ENCODE data around the gene EFCAB14.
A peak's percentile ranks its signal among the peaks of the same experiment; 100 is the strongest.

The EFCAB14 gene, protein sequence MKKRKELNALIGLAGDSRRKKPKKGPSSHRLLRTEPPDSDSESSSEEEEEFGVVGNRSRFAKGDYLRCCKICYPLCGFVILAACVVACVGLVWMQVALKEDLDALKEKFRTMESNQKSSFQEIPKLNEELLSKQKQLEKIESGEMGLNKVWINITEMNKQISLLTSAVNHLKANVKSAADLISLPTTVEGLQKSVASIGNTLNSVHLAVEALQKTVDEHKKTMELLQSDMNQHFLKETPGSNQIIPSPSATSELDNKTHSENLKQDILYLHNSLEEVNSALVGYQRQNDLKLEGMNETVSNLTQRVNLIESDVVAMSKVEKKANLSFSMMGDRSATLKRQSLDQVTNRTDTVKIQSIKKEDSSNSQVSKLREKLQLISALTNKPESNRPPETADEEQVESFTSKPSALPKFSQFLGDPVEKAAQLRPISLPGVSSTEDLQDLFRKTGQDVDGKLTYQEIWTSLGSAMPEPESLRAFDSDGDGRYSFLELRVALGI

DNA sequence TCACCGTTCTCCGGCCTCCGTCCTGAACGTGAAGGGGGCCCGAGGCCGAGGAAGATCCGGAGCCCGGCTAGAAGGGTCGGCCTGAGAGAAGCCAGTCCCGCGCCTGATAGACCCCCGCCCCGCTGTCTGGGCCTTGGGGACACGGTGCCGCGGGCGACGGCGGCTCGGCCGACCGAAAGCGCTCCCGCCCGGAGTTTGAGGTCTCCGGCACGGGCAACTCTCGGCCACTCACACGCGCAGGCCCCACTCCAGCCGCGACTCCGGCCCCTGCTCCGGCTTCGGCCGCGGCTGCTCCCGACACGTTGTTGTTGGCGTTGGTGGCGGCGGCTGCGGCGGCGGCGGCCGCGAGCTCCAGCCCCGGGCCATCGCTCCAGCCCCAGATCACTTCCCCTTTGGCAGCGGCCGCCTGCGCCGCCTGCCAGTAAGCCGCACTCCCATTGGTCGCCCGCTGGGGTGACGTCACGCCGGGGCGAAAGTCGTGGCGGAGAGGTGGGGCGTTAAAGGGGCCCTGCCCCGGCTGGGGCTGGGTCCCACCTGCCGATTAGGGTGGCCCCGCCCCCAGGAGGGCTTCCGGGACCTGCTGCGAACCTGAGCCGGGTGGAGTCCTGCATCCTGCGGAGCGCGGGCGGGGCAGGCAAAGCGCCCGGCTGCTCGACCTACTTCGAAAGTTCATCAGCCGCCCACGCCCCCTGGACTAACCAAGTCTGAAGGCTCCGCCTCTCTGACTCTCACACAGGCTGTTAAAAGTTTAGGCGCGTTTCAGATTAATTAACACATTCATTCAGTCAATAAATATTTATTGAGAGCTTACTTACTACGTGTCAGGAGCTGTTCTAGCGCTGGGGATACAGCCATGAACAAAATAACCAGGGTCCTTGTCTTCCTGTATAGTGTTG is at the start of gene EFCAB14:
TSS of gene EFCAB14 (minus strand) at position 388 of the 896 bp plus-strand sequence. CDS start 1,027 bp downstream, outside the sequence.
- TF ChIP-seq ZFX (IDR thresholded peaks at IDR 0.05) = peak; percentile 80
- TF ChIP-seq, protein P1, sequence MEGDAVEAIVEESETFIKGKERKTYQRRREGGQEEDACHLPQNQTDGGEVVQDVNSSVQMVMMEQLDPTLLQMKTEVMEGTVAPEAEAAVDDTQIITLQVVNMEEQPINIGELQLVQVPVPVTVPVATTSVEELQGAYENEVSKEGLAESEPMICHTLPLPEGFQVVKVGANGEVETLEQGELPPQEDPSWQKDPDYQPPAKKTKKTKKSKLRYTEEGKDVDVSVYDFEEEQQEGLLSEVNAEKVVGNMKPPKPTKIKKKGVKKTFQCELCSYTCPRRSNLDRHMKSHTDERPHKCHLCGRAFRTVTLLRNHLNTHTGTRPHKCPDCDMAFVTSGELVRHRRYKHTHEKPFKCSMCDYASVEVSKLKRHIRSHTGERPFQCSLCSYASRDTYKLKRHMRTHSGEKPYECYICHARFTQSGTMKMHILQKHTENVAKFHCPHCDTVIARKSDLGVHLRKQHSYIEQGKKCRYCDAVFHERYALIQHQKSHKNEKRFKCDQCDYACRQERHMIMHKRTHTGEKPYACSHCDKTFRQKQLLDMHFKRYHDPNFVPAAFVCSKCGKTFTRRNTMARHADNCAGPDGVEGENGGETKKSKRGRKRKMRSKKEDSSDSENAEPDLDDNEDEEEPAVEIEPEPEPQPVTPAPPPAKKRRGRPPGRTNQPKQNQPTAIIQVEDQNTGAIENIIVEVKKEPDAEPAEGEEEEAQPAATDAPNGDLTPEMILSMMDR (conservative IDR thresholded peaks at IDR 0.05) = no peak
- H3K27ac ChIP-seq = peak within 1 kb of the TSS; percentile 82

DNA sequence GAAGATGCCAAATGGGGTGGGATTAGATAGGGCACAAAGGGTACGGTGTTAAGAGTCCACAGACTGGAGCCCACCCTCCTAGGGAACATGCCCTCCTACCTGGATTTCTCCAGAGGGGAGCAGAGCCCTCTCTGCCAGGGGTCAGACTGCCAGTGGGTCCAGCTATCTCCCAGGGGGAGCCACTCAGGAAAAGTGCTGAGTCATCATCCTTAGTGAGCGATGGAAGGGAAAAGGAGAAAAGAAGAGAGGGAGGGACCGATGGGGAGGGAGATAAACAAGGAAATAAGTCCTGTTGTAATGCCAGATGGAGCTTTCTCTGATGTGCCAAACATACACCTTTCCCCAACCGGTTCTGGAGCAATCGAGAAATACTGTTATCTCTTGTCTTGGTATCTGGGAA is 49.5 kb upstream of the EFCAB14 start:
- no peak overlapping the region for H3K27ac ChIP-seq
- TF ChIP-seq ZFX (IDR thresholded peaks at IDR 0.05) = no peak
- TF ChIP-seq, protein P1 (conservative IDR thresholded peaks at IDR 0.05) = no peak

DNA sequence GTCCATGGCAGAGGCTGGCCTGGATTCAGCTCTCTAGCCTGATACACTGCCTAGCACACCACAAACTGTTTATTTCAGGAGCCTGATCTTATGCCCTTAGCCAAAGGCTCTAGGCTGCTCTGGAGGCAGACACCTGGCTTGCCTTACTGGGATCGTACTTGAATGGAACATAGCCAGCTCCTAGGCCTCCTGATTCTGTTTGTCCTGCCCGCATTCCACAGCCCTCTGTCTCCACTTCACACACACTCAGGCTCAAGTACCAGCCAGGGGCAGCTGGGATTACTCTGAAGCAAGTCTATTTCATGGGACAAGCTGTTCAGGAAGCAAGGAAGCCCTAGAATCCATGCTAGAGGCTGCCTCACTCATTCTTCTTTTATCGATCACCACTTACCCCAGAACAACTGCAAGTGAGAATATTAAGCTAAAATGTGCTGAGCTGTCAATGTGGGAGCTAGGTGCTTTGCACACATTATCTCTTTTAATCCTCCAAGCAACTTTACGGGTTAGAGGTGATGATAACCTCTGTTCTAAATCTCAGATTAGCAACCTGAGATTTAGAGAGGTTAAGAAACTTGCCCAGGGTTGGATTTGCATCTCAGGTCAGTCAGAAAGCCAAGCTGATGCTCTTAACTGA is 48.9 kb upstream of the EFCAB14 start:
- H3K27ac ChIP-seq = no peak overlapping the region
- TF ChIP-seq, protein P1 (conservative IDR thresholded peaks at IDR 0.05) = no peak
- TF ChIP-seq ZFX (IDR thresholded peaks at IDR 0.05) = no peak

DNA sequence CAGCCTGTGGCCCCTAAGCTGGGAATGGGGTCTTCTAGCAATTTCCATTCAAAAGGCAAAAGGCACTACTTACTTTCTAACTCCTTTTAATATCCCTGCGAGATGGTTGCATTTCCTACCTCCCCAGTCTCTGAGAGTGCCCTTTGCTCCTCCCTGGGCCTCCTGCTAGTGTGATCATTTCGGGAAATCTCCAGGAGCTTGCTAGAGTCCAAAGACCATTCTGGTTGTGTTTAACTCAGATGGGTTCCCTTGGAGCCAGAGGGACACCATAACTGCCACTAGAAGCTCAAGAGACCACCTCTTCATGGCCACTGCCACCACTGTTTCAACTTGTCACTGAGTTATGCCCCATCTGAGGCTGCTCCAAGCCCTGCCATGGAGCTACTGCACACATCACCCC is 45.5 kb upstream of the EFCAB14 start:
- TF ChIP-seq, protein P1 (conservative IDR thresholded peaks at IDR 0.05) = no peak
- no peak for TF ChIP-seq ZFX (IDR thresholded peaks at IDR 0.05)
- H3K27ac ChIP-seq = no peak overlapping the region

DNA sequence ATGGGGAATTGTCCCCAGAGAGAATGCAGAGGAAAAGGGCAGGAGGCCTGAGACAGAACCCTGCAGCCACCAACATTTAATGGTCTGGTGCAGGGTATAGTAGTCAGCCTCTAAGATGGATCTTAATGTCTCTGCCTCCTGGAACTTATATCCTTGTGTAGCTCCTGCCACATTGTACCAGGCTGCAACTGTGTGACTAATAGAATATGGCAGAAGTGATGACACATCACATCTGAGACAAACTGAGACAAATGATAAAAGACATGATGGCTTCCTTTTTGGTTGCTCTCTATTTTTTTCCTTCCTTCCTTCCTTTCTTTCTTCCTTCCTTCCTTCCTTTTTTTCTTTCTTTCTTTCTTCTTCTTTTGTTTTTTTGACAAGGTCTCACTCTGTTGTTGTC is 42.8 kb upstream of the EFCAB14 start:
- no peak overlapping the region for H3K27ac ChIP-seq

DNA sequence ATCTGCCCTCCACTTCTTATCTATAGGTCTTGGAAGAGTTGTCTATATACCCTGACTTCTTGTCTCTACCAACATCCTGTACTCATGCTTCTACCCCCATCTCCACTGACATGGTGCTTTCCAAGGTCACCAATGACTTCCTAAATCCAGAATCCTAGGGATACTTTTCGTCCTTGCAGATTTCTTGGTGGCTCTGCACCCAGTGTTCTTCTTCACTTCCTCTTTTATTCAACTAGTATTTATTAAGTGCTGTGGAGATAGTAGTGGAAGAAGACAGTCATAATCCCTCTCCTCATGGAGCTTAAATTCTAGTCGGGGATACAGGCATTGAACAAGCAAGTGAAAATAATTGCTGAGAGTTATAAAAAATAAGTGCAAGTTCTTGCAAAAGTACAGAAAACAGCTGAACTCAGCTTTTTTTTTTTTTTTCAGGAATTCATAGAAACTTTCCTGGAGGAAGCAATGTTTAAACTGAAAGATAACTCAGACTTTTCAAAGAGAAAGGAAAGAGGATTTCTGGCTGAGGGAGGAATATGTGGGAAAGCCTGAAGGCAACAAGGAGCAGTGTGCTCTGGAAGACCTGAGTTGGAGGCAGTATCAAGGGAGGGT is 41.7 kb upstream of the EFCAB14 start:
- no peak for TF ChIP-seq ZFX (IDR thresholded peaks at IDR 0.05)
- TF ChIP-seq, protein P1 (conservative IDR thresholded peaks at IDR 0.05) = no peak
- H3K27ac ChIP-seq = no peak overlapping the region

More for the DNA sequence above, 42.8 kb upstream of the EFCAB14 start:
- TF ChIP-seq, protein P1 (conservative IDR thresholded peaks at IDR 0.05) = no peak
- TF ChIP-seq ZFX (IDR thresholded peaks at IDR 0.05) = no peak
